Panc1 (cell line): ENCODE data around the gene TRIM14.

Experiments used
- POLR2AphosphoS5 ChIP-seq: IDR thresholded peaks from 2 replicates; pipeline ENCODE4 v1.6.1; 2012; ENCODE audit warnings: mild to moderate bottlenecking, low read depth, low read length, moderate library complexity
- SIN3A ChIP-seq: IDR thresholded peaks from 2 replicates; pipeline ENCODE4 v1.6.1; 2012; ENCODE audit warnings: low read depth, mild to moderate bottlenecking, low read length, moderate library complexity, borderline replicate concordance; ENCODE audit not compliant: insufficient read depth
- TCF7L2 ChIP-seq: IDR thresholded peaks from 2 replicates; pipeline ENCODE4 v1.6.1; 2011; ENCODE audit warnings: mild to moderate bottlenecking, low read depth, low read length, inconsistent platforms
- TF ChIP-seq, protein P1 (sequence below): fragments of 450-650 bp; IDR thresholded peaks from 2 replicates; pipeline ENCODE4 v1.5.1; 2017; ENCODE audit warnings: mild to moderate bottlenecking
- TF ChIP-seq, protein P2 (sequence below), 2 experiments: IDR thresholded peaks; 2 replicates each; pipeline ENCODE4 v1.6.1; 2011 to 2012; ENCODE audit warnings: low read depth in 2 of 2, control low read depth in 1 of 2, low read length in 1 of 2, mild to moderate bottlenecking in 1 of 2, moderate library complexity in 1 of 2; ENCODE audit not compliant: insufficient read depth in 1 of 2

- TF ChIP-seq, protein P1, sequence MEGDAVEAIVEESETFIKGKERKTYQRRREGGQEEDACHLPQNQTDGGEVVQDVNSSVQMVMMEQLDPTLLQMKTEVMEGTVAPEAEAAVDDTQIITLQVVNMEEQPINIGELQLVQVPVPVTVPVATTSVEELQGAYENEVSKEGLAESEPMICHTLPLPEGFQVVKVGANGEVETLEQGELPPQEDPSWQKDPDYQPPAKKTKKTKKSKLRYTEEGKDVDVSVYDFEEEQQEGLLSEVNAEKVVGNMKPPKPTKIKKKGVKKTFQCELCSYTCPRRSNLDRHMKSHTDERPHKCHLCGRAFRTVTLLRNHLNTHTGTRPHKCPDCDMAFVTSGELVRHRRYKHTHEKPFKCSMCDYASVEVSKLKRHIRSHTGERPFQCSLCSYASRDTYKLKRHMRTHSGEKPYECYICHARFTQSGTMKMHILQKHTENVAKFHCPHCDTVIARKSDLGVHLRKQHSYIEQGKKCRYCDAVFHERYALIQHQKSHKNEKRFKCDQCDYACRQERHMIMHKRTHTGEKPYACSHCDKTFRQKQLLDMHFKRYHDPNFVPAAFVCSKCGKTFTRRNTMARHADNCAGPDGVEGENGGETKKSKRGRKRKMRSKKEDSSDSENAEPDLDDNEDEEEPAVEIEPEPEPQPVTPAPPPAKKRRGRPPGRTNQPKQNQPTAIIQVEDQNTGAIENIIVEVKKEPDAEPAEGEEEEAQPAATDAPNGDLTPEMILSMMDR = no peak
- TF ChIP-seq SIN3A (no peak), POLR2AphosphoS5 (no peak), TCF7L2 (no peak)
- TF ChIP-seq, protein P2, sequence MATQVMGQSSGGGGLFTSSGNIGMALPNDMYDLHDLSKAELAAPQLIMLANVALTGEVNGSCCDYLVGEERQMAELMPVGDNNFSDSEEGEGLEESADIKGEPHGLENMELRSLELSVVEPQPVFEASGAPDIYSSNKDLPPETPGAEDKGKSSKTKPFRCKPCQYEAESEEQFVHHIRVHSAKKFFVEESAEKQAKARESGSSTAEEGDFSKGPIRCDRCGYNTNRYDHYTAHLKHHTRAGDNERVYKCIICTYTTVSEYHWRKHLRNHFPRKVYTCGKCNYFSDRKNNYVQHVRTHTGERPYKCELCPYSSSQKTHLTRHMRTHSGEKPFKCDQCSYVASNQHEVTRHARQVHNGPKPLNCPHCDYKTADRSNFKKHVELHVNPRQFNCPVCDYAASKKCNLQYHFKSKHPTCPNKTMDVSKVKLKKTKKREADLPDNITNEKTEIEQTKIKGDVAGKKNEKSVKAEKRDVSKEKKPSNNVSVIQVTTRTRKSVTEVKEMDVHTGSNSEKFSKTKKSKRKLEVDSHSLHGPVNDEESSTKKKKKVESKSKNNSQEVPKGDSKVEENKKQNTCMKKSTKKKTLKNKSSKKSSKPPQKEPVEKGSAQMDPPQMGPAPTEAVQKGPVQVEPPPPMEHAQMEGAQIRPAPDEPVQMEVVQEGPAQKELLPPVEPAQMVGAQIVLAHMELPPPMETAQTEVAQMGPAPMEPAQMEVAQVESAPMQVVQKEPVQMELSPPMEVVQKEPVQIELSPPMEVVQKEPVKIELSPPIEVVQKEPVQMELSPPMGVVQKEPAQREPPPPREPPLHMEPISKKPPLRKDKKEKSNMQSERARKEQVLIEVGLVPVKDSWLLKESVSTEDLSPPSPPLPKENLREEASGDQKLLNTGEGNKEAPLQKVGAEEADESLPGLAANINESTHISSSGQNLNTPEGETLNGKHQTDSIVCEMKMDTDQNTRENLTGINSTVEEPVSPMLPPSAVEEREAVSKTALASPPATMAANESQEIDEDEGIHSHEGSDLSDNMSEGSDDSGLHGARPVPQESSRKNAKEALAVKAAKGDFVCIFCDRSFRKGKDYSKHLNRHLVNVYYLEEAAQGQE (IDR thresholded peaks at IDR 0.05; ENCODE audit: insufficient read depth in 1 of 2, low read depth in 2 of 2, low read length in 1 of 2) = no peak
Measured at GRCh38 chr9:98162613-98163012, 43.6 kb upstream of the TRIM14 start.
